HepG2 (cell line): Measurements from ENCODE around the gene PFN4. TPM values are rescaled to one million over a fixed set of nuclear protein-coding genes. Genes with fewer than 3 reads are reported as not detected.

Experiments
- FOSL2 ChIP-seq: sonication (generic); formaldehyde crosslinking; IDR thresholded peaks from 2 replicates; pipeline ENCODE4 v1.4.0; 2020; ENCODE audit warnings: missing genetic modification reagents
- FOXJ3 ChIP-seq: sonication (generic); formaldehyde crosslinking; IDR thresholded peaks from 2 replicates; pipeline ENCODE4 v1.4.0; 2020; ENCODE audit warnings: missing genetic modification reagents, mild to moderate bottlenecking, borderline replicate concordance
- HDAC6 ChIP-seq: fragments of 200-600 bp; sonication (generic); IDR thresholded peaks from 2 replicates; pipeline ENCODE4 v1.7.0; 2017; ENCODE audit warnings: mild to moderate bottlenecking, antibody characterized with exemption, low read length, low read depth
- HMG20A ChIP-seq: IDR thresholded peaks from 2 replicates; pipeline ENCODE4 v1.6.1; 2016; ENCODE audit warnings: borderline replicate concordance
- MEIS2 ChIP-seq: sonication (generic); formaldehyde crosslinking; IDR thresholded peaks from 2 replicates; pipeline ENCODE4 v1.9.0; 2021; ENCODE audit warnings: mild to moderate bottlenecking, missing genetic modification reagents
- MYNN ChIP-seq: sonication (generic); formaldehyde crosslinking; IDR thresholded peaks from 2 replicates; pipeline ENCODE4 v1.4.0; 2020; ENCODE audit warnings: mild to moderate bottlenecking, low read depth, missing genetic modification reagents
- ONECUT2 ChIP-seq: sonication (generic); formaldehyde crosslinking; IDR thresholded peaks from 2 replicates; pipeline ENCODE4 v1.4.0; 2020; ENCODE audit warnings: missing genetic modification reagents
- RFX3 ChIP-seq: IDR thresholded peaks from 2 replicates; pipeline ENCODE4 v1.6.1; 2016; ENCODE audit warnings: missing biosample characterization, missing genetic modification reagents
- RFXAP ChIP-seq: sonication (generic); formaldehyde crosslinking; IDR thresholded peaks from 2 replicates; pipeline ENCODE4 v1.4.0; 2020; ENCODE audit warnings: missing genetic modification reagents, borderline replicate concordance
- SAFB2 ChIP-seq: sonication (generic); formaldehyde crosslinking; IDR thresholded peaks from 2 replicates; pipeline ENCODE4 v1.5.1; 2020; ENCODE audit warnings: missing genetic modification reagents, low read depth, mild to moderate bottlenecking, borderline replicate concordance
- SPEN ChIP-seq: sonication (generic); formaldehyde crosslinking; IDR thresholded peaks from 2 replicates; pipeline ENCODE4 v1.5.1; 2020; ENCODE audit warnings: low read depth, mild to moderate bottlenecking, missing genetic modification reagents
- STAT5B ChIP-seq: sonication (generic); formaldehyde crosslinking; IDR thresholded peaks from 2 replicates; pipeline ENCODE4 v1.4.0; 2020; ENCODE audit warnings: missing genetic modification reagents
- ZNF451 ChIP-seq: sonication (generic); formaldehyde crosslinking; IDR thresholded peaks from 2 replicates; pipeline ENCODE4 v1.5.0; 2020; ENCODE audit warnings: mild to moderate bottlenecking, missing genetic modification reagents
- ZNF564 ChIP-seq: sonication (generic); formaldehyde crosslinking; IDR thresholded peaks from 2 replicates; pipeline ENCODE4 v1.8.1; 2023; ENCODE audit warnings: mild to moderate bottlenecking, missing genetic modification reagents
- ZNF570 ChIP-seq: sonication (generic); formaldehyde crosslinking; IDR thresholded peaks from 2 replicates; pipeline ENCODE4 v1.4.0; 2020; ENCODE audit warnings: mild to moderate bottlenecking, missing genetic modification reagents, borderline replicate concordance
- ZNF607 ChIP-seq: sonication (generic); formaldehyde crosslinking; IDR thresholded peaks from 2 replicates; pipeline ENCODE4 v1.5.1; 2020; ENCODE audit warnings: missing genetic modification reagents, mild to moderate bottlenecking, borderline replicate concordance
- polyA plus RNA-seq, 8 experiments: library from polyadenylated mRNA; depleted of rRNA in 3 of 8; stranded (reverse) in 7 of 8; unstranded in 1 of 8; fragments of >200 nt; fragmentation: Illumina TruSeq in 4 of 8; extraction: Trizol in 4 of 8; gene quantifications; 2 replicates each; pipeline versions ENCODE4 v1.2.1 to v1.2.3, GENCODE V29; 2011 to 2016; ENCODE audit warnings: low read depth in 4 of 8, missing spikeins in 1 of 8, mixed read lengths in 1 of 8; ENCODE audit not compliant: insufficient read depth in 1 of 8
- total RNA-seq, 5 experiments: library from RNA; depleted of rRNA; stranded (reverse); fragments of >200 nt; fragmentation: Illumina TruSeq; extraction: Trizol; gene quantifications; 2 replicates each; pipeline ENCODE4 v1.2.3, GENCODE V29; 2016; ENCODE audit warnings: low read depth in 1 of 5
- TF ChIP-seq, protein P1 (sequence below): IDR thresholded peaks from 2 replicates; pipeline ENCODE4 v1.6.1; 2016; ENCODE audit warnings: control low read depth
- TF ChIP-seq, protein P2 (sequence below): sonication (generic); formaldehyde crosslinking; IDR thresholded peaks from 2 replicates; pipeline ENCODE4 v1.4.0; 2020; ENCODE audit warnings: missing genetic modification reagents, mild to moderate bottlenecking, borderline replicate concordance
- TF ChIP-seq, protein P3 (sequence below): sonication (generic); formaldehyde crosslinking; IDR thresholded peaks from 2 replicates; pipeline ENCODE4 v1.4.0; 2020; ENCODE audit warnings: missing genetic modification reagents, borderline replicate concordance

Gene PFN4
- total and polyA plus RNA-seq, 2 of the 13 experiments (the other 11 are each of a cell fraction or from before 2014, with no cell fraction given) = 0.12 to 0.20 TPM

DNA sequence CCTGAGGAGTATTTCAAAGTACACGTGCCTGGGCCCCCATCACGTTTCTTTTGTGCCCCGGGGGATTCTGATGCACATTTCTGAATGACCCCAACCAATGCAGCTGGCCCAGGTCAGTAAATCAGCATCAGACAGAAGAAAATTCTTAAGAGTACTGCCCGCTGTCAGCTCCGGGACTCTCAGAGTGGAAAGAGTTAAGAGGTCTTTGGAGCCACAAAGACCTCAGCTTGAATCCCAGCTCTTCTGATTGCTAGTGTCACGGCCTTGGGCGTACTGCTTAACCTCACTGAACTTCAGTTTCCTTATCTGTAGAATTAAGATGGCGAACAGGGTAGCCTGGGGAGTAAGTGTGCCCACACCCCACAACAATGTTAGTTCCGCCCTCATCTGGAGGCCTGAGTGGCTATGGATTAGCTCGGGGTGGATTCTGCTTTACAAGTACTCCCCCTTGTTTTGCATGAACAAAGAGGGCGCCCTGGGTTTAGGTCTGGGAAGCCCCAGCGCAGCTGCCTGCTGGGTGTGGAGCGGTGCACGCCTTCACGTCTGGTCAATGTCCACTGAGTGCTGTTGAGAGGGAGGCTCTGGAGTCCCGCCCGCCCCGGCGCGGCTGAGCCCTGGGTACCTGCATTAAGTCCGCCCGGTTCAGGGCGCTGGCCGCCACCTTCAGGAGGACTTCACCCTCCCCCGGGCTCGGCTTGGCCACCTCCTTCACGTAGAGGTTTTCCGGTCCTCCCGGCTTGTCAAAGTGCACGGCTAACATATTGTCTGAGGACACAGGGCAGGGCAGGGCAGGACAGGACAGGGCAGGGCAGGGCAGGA is 39.4 kb downstream of the PFN4 start (continued):
- TF ChIP-seq FOXJ3 (CRISPR knock-in tag) (0 out of 2 replicates have a peak, but pooled peaks have one; percentile 63), RFXAP (CRISPR knock-in tag) (peak; percentile 78; the same call in 1 of the 2 replicates), ONECUT2 (CRISPR knock-in tag) (no peak), HMG20A (CRISPR knock-in tag) (no peak), HDAC6 (no peak), SPEN (CRISPR knock-in tag) (no peak; the same call in 1 of the 2 replicates), ZNF570 (CRISPR knock-in tag) (no peak), RFX3 (no peak), ZNF607 (CRISPR knock-in tag) (0 out of 2 replicates have a peak, but pooled peaks have one; percentile 30), ZNF564 (peak; percentile 99), MYNN (CRISPR knock-in tag) (no peak), MEIS2 (CRISPR knock-in tag) (no peak; the same call in 1 of the 2 replicates), ZNF451 (CRISPR knock-in tag) (no peak), FOSL2 (no peak), STAT5B (CRISPR knock-in tag) (no peak; the same call in 1 of the 2 replicates), SAFB2 (CRISPR knock-in tag) (0 out of 2 replicates have a peak, but pooled peaks have one; percentile 54)
- TF ChIP-seq, protein P1, sequence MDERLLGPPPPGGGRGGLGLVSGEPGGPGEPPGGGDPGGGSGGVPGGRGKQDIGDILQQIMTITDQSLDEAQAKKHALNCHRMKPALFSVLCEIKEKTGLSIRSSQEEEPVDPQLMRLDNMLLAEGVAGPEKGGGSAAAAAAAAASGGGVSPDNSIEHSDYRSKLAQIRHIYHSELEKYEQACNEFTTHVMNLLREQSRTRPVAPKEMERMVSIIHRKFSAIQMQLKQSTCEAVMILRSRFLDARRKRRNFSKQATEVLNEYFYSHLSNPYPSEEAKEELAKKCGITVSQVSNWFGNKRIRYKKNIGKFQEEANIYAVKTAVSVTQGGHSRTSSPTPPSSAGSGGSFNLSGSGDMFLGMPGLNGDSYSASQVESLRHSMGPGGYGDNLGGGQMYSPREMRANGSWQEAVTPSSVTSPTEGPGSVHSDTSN = no peak
- TF ChIP-seq, protein P2, sequence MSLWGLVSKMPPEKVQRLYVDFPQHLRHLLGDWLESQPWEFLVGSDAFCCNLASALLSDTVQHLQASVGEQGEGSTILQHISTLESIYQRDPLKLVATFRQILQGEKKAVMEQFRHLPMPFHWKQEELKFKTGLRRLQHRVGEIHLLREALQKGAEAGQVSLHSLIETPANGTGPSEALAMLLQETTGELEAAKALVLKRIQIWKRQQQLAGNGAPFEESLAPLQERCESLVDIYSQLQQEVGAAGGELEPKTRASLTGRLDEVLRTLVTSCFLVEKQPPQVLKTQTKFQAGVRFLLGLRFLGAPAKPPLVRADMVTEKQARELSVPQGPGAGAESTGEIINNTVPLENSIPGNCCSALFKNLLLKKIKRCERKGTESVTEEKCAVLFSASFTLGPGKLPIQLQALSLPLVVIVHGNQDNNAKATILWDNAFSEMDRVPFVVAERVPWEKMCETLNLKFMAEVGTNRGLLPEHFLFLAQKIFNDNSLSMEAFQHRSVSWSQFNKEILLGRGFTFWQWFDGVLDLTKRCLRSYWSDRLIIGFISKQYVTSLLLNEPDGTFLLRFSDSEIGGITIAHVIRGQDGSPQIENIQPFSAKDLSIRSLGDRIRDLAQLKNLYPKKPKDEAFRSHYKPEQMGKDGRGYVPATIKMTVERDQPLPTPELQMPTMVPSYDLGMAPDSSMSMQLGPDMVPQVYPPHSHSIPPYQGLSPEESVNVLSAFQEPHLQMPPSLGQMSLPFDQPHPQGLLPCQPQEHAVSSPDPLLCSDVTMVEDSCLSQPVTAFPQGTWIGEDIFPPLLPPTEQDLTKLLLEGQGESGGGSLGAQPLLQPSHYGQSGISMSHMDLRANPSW (CRISPR knock-in tag) = 0 out of 2 replicates have a peak, but pooled peaks have one; percentile 93
- TF ChIP-seq, protein P3, sequence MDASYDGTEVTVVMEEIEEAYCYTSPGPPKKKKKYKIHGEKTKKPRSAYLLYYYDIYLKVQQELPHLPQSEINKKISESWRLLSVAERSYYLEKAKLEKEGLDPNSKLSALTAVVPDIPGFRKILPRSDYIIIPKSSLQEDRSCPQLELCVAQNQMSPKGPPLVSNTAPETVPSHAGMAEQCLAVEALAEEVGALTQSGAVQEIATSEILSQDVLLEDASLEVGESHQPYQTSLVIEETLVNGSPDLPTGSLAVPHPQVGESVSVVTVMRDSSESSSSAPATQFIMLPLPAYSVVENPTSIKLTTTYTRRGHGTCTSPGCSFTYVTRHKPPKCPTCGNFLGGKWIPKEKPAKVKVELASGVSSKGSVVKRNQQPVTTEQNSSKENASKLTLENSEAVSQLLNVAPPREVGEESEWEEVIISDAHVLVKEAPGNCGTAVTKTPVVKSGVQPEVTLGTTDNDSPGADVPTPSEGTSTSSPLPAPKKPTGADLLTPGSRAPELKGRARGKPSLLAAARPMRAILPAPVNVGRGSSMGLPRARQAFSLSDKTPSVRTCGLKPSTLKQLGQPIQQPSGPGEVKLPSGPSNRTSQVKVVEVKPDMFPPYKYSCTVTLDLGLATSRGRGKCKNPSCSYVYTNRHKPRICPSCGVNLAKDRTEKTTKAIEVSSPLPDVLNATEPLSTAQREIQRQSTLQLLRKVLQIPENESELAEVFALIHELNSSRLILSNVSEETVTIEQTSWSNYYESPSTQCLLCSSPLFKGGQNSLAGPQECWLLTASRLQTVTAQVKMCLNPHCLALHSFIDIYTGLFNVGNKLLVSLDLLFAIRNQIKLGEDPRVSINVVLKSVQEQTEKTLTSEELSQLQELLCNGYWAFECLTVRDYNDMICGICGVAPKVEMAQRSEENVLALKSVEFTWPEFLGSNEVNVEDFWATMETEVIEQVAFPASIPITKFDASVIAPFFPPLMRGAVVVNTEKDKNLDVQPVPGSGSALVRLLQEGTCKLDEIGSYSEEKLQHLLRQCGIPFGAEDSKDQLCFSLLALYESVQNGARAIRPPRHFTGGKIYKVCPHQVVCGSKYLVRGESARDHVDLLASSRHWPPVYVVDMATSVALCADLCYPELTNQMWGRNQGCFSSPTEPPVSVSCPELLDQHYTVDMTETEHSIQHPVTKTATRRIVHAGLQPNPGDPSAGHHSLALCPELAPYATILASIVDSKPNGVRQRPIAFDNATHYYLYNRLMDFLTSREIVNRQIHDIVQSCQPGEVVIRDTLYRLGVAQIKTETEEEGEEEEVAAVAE (CRISPR knock-in tag) = no peak; the same call in 1 of the 2 replicates
